Panc1 (cell line): ENCODE data around the gene NR2F6. TPM values are rescaled to one million over a fixed set of nuclear protein-coding genes. Genes with fewer than 3 reads are reported as not detected.

Experiments used
- ATAC-seq: fragments of 200-7000 bp; cut with Tn5 transposase; 2 replicates; pipeline ENCODE4 v1.9.1; 2020; ENCODE audit warnings: mild to moderate bottlenecking, moderate library complexity
- BruUV-seq: library from RNA; stranded (reverse); fragments of 400-500 nt; replicated peaks from 2 replicates; lab custom pipeline; 2021; lab: Mats Ljungman, UMichigan
- CTCF ChIA-PET: fragments of 300-600 bp; sonication (Branson Sonifier 250); formaldehyde crosslinking; loops from one replicate; lab custom pipeline; 2022; ENCODE audit warnings: antibody characterized with exemption; lab: Charles Lee
- POLR2A ChIA-PET: fragments of 300-600 bp; sonication (Branson Sonifier 250); formaldehyde crosslinking; loops from one replicate; lab custom pipeline; 2022; ENCODE audit warnings: antibody characterized with exemption; lab: Charles Lee
- DNase-seq: peaks from one replicate; pipeline ENCODE4 v3.0.0-alpha.2; 2010; ENCODE audit warnings: low read depth, low spot score
- H3K27ac ChIP-seq: 2 replicates; pipeline ENCODE4 v1.5.1; 2011; ENCODE audit warnings: mild to moderate bottlenecking, low read length, inconsistent platforms
- H3K27me3 ChIP-seq: fragments of 200-500 bp; sonication (Bioruptor generic); 2 replicates; pipeline ENCODE4 v1.6.0; 2014; ENCODE audit warnings: low read length, inconsistent platforms; ENCODE audit not compliant: control insufficient read depth, insufficient read depth
- H3K36me3 ChIP-seq: fragments of 200-500 bp; sonication (Bioruptor generic); 2 replicates; pipeline ENCODE4 v1.5.1; 2014; ENCODE audit warnings: inconsistent platforms, mild to moderate bottlenecking, low read length, moderate library complexity; ENCODE audit not compliant: control insufficient read depth, insufficient read depth
- H3K4me1 ChIP-seq: 2 replicates; pipeline ENCODE4 v1.5.1; 2011; ENCODE audit warnings: inconsistent platforms, mild to moderate bottlenecking, low read length, moderate library complexity; ENCODE audit not compliant: control insufficient read depth, insufficient read depth
- H3K4me3 ChIP-seq, 2 experiments: 2 replicates each; pipeline ENCODE4 v1.5.1; 2011 to 2012; ENCODE audit warnings: low read depth in 2 of 2, low read length in 2 of 2, mild to moderate bottlenecking in 2 of 2, inconsistent platforms in 1 of 2, moderate library complexity in 1 of 2
- H3K9me3 ChIP-seq: fragments of 200-500 bp; sonication (Bioruptor generic); 2 replicates; pipeline ENCODE4 v1.5.1; 2014; ENCODE audit warnings: low read depth, mild to moderate bottlenecking, inconsistent platforms, low read length, moderate library complexity; ENCODE audit not compliant: control insufficient read depth, insufficient read depth
- POLR2AphosphoS5 ChIP-seq: IDR thresholded peaks from 2 replicates; pipeline ENCODE4 v1.6.1; 2012; ENCODE audit warnings: mild to moderate bottlenecking, low read depth, low read length, moderate library complexity
- REST ChIP-seq, 2 experiments: IDR thresholded peaks; 2 replicates each; pipeline ENCODE4 v1.6.1; 2011 to 2012; ENCODE audit warnings: low read depth in 2 of 2, control low read depth in 1 of 2, low read length in 1 of 2, mild to moderate bottlenecking in 1 of 2, moderate library complexity in 1 of 2; ENCODE audit not compliant: insufficient read depth in 1 of 2
- SIN3A ChIP-seq: IDR thresholded peaks from 2 replicates; pipeline ENCODE4 v1.6.1; 2012; ENCODE audit warnings: low read depth, mild to moderate bottlenecking, low read length, moderate library complexity, borderline replicate concordance; ENCODE audit not compliant: insufficient read depth
- TCF7L2 ChIP-seq: IDR thresholded peaks from 2 replicates; pipeline ENCODE4 v1.6.1; 2011; ENCODE audit warnings: mild to moderate bottlenecking, low read depth, low read length, inconsistent platforms
- in situ Hi-C: cut with HindIII; loops from 2 replicates; pipeline ENCODE4 v1.10.0; 2016; ENCODE audit warnings: low sequenced_read_pairs, low pct_unique_long_range_greater_than_20kb
- intact Hi-C: fragments of 100-400 bp; cut with micrococcal nuclease; formaldehyde crosslinking; loops from one replicate; pipeline ENCODE4 v1.10.0; 2022; ENCODE audit not compliant: unreplicated experiment
- total RNA-seq: library from RNA; stranded (reverse); gene quantifications from one replicate; pipeline ENCODE4 v1.2.1, GENCODE V29; 2021; ENCODE audit not compliant: unreplicated experiment
- TF ChIP-seq, protein P1 (sequence below): fragments of 450-650 bp; IDR thresholded peaks from 2 replicates; pipeline ENCODE4 v1.5.1; 2017; ENCODE audit warnings: mild to moderate bottlenecking

NR2F6 gene
- total RNA-seq, 1 experiment from 2014 or later, result 173 TPM

DNA sequence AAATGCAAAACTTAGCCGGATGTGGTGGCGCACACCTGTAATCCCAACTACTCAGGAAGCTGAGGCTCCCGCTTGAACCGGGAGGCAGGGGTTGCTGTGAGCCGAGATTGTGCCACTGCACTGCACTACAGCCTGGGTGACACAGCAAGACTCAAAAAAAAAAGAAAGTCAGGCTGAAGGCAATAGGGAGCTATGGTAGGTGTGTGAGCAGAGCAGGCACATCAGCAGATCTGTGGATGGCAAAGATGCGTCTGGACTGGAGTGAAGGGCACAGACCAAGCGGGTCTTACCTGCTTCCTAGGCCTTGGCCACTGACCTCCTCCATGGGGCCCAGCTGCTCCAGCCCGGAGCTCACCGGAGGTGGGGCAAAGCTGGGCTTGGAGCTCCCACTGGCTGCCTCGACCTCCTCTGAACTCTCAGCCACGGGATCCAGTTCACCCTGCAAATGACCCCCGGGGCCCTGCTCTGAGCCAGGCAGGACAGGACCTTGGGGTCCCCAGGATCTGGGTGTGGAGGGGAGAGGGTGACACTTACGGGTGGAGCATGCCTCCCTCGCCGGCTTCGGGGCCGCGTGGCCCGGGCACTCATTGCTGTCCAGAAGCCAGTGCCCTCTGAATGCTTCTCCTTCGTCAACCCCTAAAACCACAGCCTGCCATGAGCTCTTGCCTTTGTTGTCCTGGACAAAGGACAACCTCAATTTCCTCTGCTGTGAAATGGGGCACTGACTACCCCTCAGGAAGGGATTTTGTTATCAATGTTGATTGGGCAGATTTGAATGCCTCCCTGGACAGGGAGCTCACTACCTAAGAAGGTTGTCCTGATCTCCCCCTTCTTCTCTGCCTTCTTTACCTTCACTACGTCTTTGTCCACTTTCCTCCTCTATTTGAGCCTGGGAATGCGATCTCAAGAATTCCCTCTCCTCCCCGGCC, 18.3 kb upstream of the NR2F6 start:
- Histone ChIP-seq H3K27ac (no peak overlapping the region), H3K27me3 (no peaks in the 10 kb centered on the region), H3K9me3 (no peaks in the 10 kb centered on the region), H3K4me1 (no peaks in the 10 kb centered on the region), H3K36me3 (peaks cover 4% of the 10 kb centered on the region; the same call in 1 of the 2 replicates), H3K4me3 (no peak overlapping the region)
- ChIA-PET CTCF (no interaction called here), POLR2A (no interaction called here)
- no TSS peak for BruUV-seq
- intact Hi-C loops, result no loop called here
- DNase-seq (no peak), ATAC-seq (no peak)
- TF ChIP-seq REST (IDR thresholded peaks at IDR 0.05; ENCODE audit: insufficient read depth in 1 of 2, low read depth in 2 of 2, low read length in 1 of 2) (no peak), SIN3A (no peak), POLR2AphosphoS5 (no peak)
- in situ Hi-C loops, result no loop called here

GRCh38 chr19:17262557-17262956, 16.8 kb upstream of the NR2F6 start:
- ATAC-seq (no peak), DNase-seq (no peak)
- H3K4me1 ChIP-seq, result no peaks in the 10 kb centered on the region
- H3K4me3 ChIP-seq, result no peak overlapping the region
- no peaks in the 10 kb centered on the region for H3K9me3 ChIP-seq
- no peak overlapping the region for H3K27ac ChIP-seq
- POLR2A ChIA-PET, result no interaction called here
- intact Hi-C loops (no loop called here), in situ Hi-C loops (no loop called here)
- no peaks in the 10 kb centered on the region for H3K27me3 ChIP-seq
- H3K36me3 ChIP-seq, result peaks cover under 1% of the 10 kb centered on the region; the same call in 1 of the 2 replicates
- TF ChIP-seq, protein P1, sequence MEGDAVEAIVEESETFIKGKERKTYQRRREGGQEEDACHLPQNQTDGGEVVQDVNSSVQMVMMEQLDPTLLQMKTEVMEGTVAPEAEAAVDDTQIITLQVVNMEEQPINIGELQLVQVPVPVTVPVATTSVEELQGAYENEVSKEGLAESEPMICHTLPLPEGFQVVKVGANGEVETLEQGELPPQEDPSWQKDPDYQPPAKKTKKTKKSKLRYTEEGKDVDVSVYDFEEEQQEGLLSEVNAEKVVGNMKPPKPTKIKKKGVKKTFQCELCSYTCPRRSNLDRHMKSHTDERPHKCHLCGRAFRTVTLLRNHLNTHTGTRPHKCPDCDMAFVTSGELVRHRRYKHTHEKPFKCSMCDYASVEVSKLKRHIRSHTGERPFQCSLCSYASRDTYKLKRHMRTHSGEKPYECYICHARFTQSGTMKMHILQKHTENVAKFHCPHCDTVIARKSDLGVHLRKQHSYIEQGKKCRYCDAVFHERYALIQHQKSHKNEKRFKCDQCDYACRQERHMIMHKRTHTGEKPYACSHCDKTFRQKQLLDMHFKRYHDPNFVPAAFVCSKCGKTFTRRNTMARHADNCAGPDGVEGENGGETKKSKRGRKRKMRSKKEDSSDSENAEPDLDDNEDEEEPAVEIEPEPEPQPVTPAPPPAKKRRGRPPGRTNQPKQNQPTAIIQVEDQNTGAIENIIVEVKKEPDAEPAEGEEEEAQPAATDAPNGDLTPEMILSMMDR, result no peak
- TF ChIP-seq TCF7L2, result no peak
- TF ChIP-seq POLR2AphosphoS5, result no peak
- TF ChIP-seq REST (IDR thresholded peaks at IDR 0.05; ENCODE audit: insufficient read depth in 1 of 2, low read depth in 2 of 2, low read length in 1 of 2), result no peak
- TF ChIP-seq SIN3A, result no peak
- no TSS peak for BruUV-seq
- CTCF ChIA-PET, result no interaction called here
